ENCODE results near the gene OS9. TPM values are rescaled to one million over a fixed set of nuclear protein-coding genes. Genes with fewer than 3 reads are reported as not detected.
"Not testable (repeated sequence)": the region's sequence is repeated elsewhere in the genome, so short reads cannot be mapped to it uniquely, and the experiment has no call there.

OS9 gene
- total RNA-seq, 1 donor from 2014 or later, result 102 TPM

DNA sequence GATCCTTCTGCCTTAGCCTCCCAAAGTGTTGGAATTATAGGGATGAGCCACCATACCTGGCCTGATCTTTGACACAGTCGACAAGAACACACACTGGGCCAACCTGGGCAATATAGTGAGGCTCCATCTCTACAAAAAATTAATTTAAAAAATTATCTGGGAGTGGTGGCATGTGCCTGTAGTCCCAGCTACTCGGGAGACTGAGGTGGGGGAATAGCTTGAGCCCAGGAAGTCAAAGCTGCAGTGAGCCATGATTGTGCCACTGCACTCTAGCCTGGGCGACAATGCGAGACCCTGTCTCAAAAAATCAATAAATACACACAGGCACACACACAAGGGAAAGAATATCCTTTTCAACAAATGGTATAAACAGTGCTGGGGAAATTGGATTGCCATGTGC, 6.1 kb upstream of the OS9 start:
- intact Hi-C loops (cut with DNase I), result loop anchor here (5.0 kb wide), 1 partner anchor 106 kb away; no protein-coding TSS in a partner anchor
- DNase-seq, result no peak
- no peak for ATAC-seq (ENCODE audit: poor library complexity)

DNA sequence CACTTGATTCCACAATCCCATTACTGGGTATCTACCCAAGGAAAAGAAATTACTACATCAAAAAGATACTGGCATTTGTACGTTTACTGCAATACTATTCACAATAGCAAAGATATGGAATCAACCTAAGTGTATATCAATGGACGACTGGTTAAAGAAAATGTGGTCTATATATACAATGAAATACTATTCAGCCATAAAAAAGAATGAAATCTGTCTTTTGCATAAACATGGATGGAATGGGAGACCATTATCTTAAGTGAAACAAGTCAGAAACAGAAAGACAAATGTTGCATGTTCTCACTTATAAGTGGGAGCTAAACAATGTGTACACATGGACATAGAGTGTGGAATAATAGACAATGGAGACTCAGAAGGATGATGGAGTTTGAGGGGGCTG, 5.0 kb upstream of the OS9 start:
- intact Hi-C loops (cut with DNase I), result loop anchor here (5.0 kb wide), 1 partner anchor 107 kb away; no protein-coding TSS in a partner anchor
- ATAC-seq (ENCODE audit: poor library complexity) (no peak), DNase-seq (no peak)

DNA sequence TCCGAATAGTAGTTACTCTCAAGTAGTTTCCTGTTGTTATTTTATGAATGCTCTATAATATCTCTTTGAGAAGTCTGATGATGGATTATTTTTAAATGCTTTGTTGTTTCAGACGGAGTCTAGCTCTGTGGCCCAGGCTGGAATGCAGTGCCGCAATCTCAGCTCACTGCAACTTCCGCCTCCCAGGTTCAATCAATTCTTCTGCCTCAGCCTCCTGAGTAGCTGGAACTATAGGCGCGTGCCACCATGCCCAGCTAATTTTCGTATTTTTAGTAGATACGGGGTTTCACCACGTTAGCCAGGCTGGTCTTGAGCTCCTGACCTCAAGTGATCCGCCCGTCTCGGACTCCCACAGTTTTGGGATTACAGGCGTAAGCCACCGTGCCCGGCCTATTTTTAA, 1.4 kb upstream of the OS9 start:
- ATAC-seq (ENCODE audit: poor library complexity) (no peak), DNase-seq (no peak)
- intact Hi-C loops (cut with DNase I), result no loop called here

DNA sequence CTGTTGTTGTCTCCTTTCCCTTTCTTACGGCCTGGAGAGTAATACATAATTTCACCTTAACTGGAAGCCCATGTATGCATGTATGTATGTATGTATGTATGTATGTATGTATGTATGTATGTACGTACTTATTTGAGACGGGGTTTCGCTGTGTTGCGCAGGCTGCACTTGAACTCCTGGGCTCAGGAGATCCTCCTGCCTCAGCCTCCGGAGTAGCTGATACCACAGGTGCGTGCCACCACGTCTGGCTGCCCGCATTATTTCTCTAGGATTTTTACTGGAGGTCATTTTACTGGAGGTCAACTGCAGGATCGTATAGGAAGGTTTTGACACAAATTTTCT, 644 bp upstream of the OS9 start:
- ATAC-seq (ENCODE audit: poor library complexity) (no peak), DNase-seq (no peak)
- intact Hi-C loops (cut with DNase I), result no loop called here

DNA sequence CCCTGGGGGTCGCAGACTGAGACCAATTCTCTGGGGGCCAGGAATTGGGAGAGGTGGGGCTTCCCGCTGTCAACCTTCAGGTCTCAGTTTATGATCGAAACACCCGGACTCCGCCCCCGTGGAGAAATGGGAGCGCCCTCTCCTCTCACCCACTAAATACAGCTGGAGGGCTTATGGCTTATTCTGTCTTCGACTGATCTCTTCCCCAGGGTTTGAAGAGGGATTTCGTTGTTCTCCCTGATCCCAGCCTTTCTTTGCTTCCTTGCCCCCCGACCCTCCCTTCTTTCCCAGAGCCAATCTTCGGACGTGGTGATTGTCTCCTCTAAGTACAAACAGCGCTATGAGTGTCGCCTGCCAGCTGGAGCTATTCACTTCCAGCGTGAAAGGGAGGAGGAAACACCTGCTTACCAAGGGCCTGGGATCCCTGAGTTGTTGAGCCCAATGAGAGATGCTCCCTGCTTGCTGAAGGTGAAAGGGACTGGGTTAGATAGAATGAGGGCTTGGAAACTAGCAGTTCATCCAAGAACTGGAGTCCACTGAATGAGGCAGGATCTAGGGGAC, 607 bp downstream of the OS9 start:
- no peak for DNase-seq
- intact Hi-C loops (cut with DNase I), result no loop called here

DNA sequence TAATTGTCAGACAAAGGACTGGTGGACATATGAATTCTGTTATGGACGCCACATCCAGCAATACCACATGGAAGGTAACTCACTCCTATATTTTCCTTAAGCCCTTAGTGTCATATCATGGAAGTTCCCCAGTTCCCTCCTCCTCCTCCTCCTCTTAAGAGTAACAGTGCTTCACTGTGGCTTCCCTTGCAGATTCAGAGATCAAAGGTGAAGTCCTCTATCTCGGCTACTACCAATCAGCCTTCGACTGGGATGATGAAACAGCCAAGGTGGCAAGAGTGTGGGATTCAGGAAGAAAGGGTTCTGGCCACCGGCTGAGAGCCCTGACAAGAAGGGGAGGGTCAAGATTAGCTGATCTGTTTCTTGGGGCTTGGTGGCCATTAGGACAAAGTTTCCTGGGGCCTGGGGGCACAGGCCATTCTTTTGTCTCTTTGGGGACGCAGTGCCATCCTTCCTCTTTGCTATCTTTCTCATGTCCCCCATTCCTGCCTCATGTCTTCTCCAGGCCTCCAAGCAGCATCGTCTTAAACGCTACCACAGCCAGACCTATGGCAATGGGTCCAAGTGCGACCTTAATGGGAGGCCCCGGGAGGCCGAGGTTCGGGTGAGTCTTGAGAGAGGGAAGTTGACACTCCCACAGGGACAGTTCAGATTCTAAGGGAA, 2.0 kb downstream of the OS9 start:
- intact Hi-C loops (cut with DNase I), result no loop called here
- no peak for ATAC-seq (ENCODE audit: poor library complexity)
- no peak for DNase-seq

More for the DNA sequence above, 607 bp downstream of the OS9 start:
- no peak for ATAC-seq (ENCODE audit: poor library complexity)

DNA sequence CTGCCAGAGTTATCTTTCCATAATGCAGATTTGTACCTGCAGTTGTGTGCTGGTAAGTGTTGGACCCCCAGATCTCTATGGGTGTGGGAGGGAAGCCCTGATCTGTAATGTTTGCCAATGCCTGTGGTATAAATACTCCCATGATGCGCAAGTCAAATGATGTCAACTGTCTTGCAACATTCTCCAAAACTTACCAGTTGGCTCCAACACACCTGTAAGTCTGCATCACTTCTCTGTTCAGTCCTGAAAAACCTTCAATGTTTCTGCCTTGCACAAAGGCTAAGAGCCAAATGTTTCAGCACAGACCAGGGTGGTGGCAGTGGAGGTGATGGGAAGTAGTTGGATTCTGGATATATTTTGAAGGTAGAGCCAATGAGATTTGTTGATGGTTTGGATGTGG, 3.1 kb downstream of the OS9 start:
- DNase-seq (no peak), ATAC-seq (ENCODE audit: poor library complexity) (no peak)
- intact Hi-C loops (cut with DNase I), result no loop called here

DNA sequence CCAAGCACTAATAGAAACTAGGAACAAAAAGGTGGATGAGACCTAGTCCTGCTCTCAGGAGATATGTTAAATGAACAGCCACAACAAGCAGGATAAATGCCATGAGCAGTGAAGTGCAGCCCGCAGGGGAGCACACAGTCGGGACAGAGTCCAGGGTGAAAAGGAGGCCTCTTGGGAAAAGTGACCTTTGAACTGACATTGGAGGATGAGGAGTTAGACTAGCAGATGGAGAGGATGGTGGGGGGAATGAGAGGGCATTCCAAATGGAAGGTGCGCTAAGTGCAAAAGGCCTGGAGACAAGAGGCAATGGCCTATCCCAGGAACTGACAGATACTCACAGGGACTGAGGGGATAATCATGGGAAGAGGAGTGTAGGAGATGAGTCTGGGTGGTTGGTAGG, 4.5 kb downstream of the OS9 start:
- ATAC-seq (ENCODE audit: poor library complexity) (no peak), DNase-seq (no peak)
- intact Hi-C loops (cut with DNase I), result no loop called here

DNA sequence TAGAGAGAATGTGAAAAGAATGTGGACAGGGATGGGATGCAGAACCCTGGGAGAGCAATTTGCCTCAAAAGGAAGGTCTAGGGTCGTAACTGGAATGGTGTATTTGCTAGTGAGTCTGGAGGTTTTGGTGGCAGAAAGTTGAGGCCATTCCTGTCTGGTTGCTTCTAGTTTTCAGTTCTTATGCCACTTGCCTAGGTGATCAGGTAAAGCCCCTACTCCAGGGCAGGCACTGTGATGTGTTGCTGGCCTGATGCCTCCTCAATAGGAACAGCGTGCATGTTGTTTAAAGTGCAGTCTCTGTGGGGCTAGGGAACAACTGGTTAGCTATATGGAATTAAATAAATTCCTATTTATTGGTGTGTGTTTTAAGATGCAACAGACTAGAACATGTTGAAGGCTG, 6.4 kb downstream of the OS9 start:
- no peak for ATAC-seq (ENCODE audit: poor library complexity)
- no peak for DNase-seq
- intact Hi-C loops (cut with DNase I), result no loop called here

DNA sequence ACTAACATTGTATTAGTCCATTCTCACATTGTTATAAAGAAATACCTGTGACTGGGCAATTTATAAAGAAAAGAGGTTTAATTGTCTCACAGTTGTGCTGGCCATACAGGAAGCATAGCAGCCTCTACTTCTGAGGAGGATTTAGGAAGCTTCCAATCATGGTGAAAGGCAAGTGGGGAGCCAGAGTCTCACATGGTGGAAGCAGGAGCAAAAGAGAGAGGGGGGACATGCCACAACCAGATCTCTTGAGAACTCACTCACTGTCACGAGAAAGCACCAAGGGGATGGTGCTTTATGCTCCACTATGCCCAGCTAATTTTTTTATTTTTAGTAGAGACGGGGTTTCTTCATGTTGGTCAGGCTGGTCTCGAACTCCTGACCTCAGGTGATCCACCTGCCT, 13.3 kb downstream of the OS9 start:
- intact Hi-C loops (cut with DNase I), result no loop called here
- no peak for DNase-seq
- no peak for ATAC-seq (ENCODE audit: poor library complexity)

DNA sequence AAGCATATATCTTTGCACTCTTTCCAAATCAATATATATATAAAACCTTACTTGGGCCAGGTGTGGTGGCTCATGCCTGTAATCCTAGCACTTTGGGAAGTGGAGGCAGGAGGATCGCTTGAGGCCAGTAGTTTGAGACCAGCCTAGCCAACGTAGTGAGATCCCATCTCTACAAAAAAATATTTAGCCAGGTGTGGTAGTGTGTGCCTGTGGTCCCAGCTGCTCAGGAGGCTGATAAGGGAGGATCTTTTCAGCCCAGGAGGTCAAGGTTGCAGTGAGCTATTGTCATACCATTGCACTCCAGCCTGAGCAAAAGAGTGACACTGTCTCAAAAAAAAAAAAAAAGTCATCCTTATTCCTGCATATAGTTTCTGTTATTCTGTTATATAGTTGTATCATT, 14.4 kb downstream of the OS9 start:
- no peak for DNase-seq
- intact Hi-C loops (cut with DNase I), result no loop called here
- no peak for ATAC-seq (ENCODE audit: poor library complexity)

DNA sequence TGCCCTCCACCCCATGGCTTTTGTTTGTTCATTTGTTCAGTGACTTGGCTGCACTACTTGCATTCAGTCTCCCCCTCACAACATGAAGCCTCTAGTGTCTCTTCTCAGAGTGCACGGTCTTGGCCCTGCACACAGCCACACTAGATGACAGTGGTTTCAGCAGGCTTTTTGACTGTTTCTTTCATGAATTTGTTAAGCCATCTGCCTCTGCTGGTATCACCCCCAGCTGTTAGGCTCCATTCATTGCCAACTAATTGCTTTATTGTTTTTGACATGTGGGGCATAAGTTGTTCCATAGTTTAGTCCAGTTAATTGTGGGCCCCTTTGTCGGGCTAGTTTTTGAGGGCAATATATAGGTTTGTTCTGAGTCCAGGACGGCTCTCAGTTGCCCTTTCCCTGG, 18.8 kb downstream of the OS9 start:
- ATAC-seq (ENCODE audit: poor library complexity), result no peak
- no peak for DNase-seq
- intact Hi-C loops (cut with DNase I), result no loop called here

DNA sequence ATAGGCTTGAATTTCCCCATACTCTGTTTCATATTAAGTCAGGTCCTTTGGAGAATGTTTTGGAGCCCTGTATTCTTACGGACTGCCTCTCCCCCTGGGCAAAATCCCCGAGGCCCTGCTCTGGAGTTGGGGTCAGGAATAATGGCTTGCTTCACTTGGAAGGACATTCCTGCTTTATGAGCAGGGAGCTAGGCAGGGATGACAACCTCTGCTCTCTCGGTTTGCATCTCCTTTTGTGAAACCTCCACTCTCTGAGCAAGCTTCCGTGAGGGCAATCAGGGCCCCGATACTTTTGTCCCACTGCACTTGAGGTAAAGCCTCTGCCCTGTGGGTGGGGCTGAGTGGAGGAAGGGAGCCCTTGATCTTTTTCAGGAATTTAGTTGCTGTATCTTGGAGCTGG, 19.3 kb downstream of the OS9 start:
- ATAC-seq (ENCODE audit: poor library complexity) (no peak), DNase-seq (no peak)
- intact Hi-C loops (cut with DNase I), result no loop called here

DNA sequence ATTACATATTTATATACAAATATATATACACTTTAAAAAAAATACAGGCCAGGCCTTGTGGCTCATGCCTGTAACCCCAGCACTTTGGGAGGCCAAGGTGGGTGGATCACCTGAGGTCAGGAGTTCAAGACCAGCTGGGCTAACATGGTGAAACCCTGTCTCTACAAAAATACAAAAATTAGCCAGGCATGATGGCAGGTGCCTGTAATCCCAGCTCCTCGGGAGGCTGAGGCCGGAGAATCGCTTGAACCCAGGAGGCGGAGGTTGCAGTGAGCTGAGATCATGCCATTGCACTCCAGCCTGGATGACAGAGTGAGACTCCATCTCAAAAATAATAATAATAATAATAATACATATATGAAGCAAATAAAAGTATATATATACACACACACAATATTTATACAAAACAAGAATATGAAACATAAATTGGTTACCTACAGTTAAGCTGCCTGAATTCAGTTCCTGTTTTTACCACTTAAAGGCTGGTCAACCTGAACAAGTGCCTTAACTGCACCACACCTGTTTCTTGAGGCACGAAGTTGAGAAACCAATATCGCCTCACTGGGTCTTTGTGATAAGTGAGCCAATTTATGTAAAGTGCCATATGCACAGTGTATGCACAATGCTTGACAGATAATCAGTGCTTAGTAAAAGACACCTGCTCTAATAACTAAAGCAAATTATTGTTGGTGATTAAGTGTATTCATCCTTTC, 21.3 kb downstream of the OS9 start:
- ATAC-seq (ENCODE audit: poor library complexity); DNase-seq; intact Hi-C loops (cut with DNase I): not testable (repeated sequence)

DNA sequence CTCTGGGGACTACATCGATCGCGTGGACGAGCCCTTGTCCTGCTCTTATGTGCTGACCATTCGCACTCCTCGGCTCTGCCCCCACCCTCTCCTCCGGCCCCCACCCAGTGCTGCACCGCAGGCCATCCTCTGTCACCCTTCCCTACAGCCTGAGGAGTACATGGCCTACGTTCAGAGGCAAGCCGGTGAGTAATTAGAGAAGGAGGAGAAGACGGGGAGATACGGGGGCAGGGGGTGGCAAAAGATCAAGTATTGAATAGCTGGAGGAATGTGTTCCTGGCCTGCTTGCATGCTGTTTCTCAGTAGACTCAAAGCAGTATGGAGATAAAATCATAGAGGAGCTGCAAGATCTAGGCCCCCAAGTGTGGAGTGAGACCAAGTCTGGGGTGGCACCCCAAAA, 21.9 kb downstream of the OS9 start:
- DNase-seq (no peak), ATAC-seq (ENCODE audit: poor library complexity) (no peak)
- intact Hi-C loops (cut with DNase I), result no loop called here

DNA sequence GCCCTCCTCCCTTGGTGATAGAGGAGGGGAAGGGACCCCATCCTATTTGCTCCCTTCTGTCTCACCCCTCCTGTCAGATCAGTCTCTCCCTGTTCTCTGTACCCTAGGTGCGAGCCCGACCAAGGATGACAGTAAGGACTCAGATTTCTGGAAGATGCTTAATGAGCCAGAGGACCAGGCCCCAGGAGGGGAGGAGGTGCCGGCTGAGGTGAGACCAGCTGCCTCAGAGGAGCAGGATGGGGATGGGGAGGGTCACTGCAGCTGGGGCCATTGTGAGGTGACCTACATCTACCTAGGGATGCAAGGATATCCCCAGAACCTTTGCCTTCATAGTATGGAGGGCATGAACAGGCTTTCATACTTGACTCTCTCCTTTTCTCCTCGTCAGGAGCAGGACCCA, 22.4 kb downstream of the OS9 start:
- ATAC-seq (ENCODE audit: poor library complexity) (no peak), DNase-seq (no peak)
- intact Hi-C loops (cut with DNase I), result no loop called here

DNA sequence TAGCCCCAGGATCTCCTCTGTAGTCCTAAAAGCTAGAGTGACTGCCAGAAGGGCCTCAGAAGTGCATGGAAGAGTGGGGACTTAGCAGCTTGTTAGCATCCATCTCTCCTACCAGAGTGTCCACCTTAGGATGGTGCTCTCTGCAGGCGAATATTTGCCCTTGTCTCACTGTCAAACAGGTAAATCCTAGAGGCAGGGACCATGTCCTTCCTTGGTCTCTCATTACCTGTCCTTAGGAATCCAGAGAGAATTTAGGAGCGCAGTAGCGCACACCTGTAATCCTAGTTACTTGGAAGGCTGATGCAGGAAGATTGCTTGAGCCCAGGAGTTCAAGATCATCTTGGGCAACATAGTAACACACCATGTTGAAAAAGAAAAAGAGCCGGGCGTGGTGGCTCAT, 23.2 kb downstream of the OS9 start:
- no peak for DNase-seq

DNA sequence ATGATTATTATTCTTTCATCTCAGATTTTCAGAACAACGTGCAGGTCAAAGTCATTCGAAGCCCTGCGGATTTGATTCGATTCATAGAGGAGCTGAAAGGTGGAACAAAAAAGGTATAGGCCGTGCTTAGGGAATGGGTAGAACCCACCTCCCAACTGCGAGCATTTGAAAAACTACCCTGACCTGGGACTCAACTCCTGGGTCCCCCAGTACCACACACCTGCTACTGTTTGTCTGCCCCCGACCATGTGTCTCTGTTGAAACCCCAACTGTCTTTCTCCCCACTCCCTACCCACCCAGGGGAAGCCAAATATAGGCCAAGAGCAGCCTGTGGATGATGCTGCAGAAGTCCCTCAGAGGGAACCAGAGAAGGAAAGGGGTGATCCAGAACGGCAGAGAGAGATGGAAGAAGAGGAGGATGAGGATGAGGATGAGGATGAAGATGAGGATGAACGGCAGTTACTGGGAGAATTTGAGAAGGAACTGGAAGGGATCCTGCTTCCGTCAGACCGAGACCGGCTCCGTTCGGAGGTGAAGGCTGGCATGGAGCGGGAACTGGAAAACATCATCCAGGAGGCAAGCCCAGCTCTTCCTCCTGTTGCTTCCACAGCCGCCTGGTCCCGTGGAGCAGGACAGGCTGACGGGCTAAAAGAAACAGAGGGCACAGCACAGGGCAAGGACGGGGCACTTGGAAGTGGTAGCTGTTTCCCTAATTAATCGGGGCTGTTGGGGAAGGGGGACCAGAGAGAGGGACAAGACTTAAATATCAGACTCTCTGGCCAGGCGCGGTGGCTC, 24.1 kb downstream of the OS9 start:
- ATAC-seq (ENCODE audit: poor library complexity), result no peak
- no peak for DNase-seq
- intact Hi-C loops (cut with DNase I), result no loop called here

More for the DNA sequence above, 23.2 kb downstream of the OS9 start:
- no peak for ATAC-seq (ENCODE audit: poor library complexity)
- intact Hi-C loops (cut with DNase I), result no loop called here

DNA sequence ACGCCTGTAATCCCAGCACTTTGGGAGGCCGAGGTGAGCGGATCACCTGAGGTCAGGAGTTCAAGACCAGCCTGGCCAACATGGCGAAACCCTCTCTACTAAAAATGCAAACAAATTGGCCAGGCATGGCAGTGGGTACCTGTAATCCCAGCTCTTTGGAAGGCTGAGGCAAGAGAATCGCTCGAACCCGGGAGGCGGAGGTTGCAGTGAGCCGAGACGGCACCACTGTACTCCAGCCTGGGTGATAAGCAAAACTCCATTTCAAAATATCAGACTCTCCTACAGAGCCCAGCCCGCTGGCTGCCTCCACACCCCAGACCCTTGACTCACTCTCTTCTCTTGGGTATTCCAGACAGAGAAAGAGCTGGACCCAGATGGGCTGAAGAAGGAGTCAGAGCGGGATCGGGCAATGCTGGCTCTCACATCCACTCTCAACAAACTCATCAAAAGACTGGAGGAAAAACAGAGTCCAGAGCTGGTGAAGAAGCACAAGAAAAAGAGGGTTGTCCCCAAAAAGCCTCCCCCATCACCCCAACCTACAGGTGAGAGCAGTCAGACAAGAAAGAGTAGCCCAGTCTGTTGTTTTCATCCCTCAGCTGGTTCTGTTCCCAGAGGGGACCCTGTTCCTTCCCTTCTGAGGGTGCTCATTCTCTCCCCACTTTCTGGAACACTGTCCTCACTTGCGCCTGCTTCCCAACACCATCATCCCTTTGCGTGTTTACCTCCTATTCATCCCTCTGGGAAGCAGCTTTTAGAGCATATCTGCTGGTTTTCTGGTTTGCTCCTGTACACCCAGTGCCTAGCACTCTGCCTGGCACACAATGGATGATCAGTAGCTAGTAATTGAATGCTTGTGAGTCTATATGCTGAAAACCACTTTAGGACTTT, 25.0 kb downstream of the OS9 start:
- ATAC-seq (ENCODE audit: poor library complexity) (no peak), DNase-seq (no peak)
- intact Hi-C loops (cut with DNase I), result no loop called here

All from Right ventricle myocardium superior (tissue), 1 donor.